K562 (cell line): ENCODE results near the gene SEC14L1. TPM values are rescaled to one million over a fixed set of nuclear protein-coding genes. Genes with fewer than 3 reads are reported as not detected.

Source experiments
- ASH1L ChIP-seq: fragments of 450-650 bp; IDR thresholded peaks from 2 replicates; pipeline ENCODE4 v1.6.1; 2018; ENCODE audit warnings: borderline replicate concordance, mild to moderate bottlenecking, low read depth; ENCODE audit not compliant: partially characterized antibody
- E2F1 ChIP-seq: sonication (generic); formaldehyde crosslinking; IDR thresholded peaks from 2 replicates; pipeline ENCODE4 v1.8.1; 2023; ENCODE audit warnings: mild to moderate bottlenecking, missing genetic modification reagents, moderate library complexity
- E4F1 ChIP-seq: fragments of 250-450 bp; sonication (Bioruptor Pico); IDR thresholded peaks from 2 replicates; pipeline ENCODE4 v1.5.0; 2021; ENCODE audit warnings: mild to moderate bottlenecking, borderline replicate concordance
- FIP1L1 ChIP-seq: fragments of 200-400 bp; formaldehyde crosslinking; IDR thresholded peaks from 2 replicates; pipeline ENCODE4 v1.6.1; 2018; ENCODE audit warnings: mild to moderate bottlenecking, low read depth, low read length; ENCODE audit not compliant: poor library complexity, severe bottlenecking
- GTF2A2 ChIP-seq: IDR thresholded peaks from 2 replicates; pipeline ENCODE4 v1.6.1; 2016; ENCODE audit warnings: mild to moderate bottlenecking, missing genetic modification characterization, missing compliant biosample characterization
- GTF2F1 ChIP-seq: IDR thresholded peaks from 2 replicates; pipeline ENCODE4 v1.6.1; 2011; ENCODE audit warnings: low read depth, low read length, improper control_type of control experiment
- KAT7 ChIP-seq: sonication (generic); formaldehyde crosslinking; IDR thresholded peaks from 2 replicates; pipeline ENCODE4 v1.8.0; 2022; ENCODE audit warnings: missing genetic modification reagents, mild to moderate bottlenecking, borderline replicate concordance
- NFXL1 ChIP-seq: fragments of 450-650 bp; formaldehyde crosslinking; IDR thresholded peaks from 2 replicates; pipeline ENCODE4 v1.4.0; 2021; ENCODE audit warnings: mild to moderate bottlenecking
- PTBP1 ChIP-seq: fragments of 200-400 bp; formaldehyde crosslinking; IDR thresholded peaks from 2 replicates; pipeline ENCODE4 v1.6.1; 2017; ENCODE audit warnings: low read depth, low read length
- SRSF7 ChIP-seq: fragments of 200-400 bp; formaldehyde crosslinking; optimal IDR thresholded peaks from 2 replicates; pipeline ENCODE3; 2017; ENCODE audit warnings: mild to moderate bottlenecking, low read depth, low read length
- TRIM25 ChIP-seq: fragments of 450-650 bp; IDR thresholded peaks from 2 replicates; pipeline ENCODE4 v1.7.0; 2016; ENCODE audit warnings: borderline replicate concordance
- UBTF ChIP-seq, 2 experiments: IDR thresholded peaks; 2 replicates each; pipeline ENCODE4 v1.6.1; 2012; ENCODE audit warnings: improper control_type of control experiment in 2 of 2, low read depth in 2 of 2, low read length in 2 of 2, borderline replicate concordance in 1 of 2
- ZNF124 ChIP-seq: sonication (generic); formaldehyde crosslinking; IDR thresholded peaks from 2 replicates; pipeline ENCODE4 v1.8.1; 2022; ENCODE audit warnings: missing genetic modification reagents
- ZNF239 ChIP-seq: fragments of 250-450 bp; sonication (Bioruptor Pico); IDR thresholded peaks from 2 replicates; pipeline ENCODE4 v1.4.0; 2020; ENCODE audit warnings: mild to moderate bottlenecking
- ZNF707 ChIP-seq: fragments of 250-450 bp; sonication (Bioruptor Pico); conservative IDR thresholded peaks from 2 replicates; pipeline ENCODE4 v1.8.0; 2022; ENCODE audit warnings: inconsistent platforms, mild to moderate bottlenecking, moderate library complexity
- polyA plus RNA-seq, 8 experiments: library from polyadenylated mRNA; depleted of rRNA in 4 of 8; stranded (reverse) in 5 of 8; unstranded in 3 of 8; fragments of >200 nt; fragmentation: Nextera tagmentation in 2 of 8; fragmentation: Illumina TruSeq in 1 of 8; extraction: Ambion mirVana in 2 of 8; extraction: Trizol in 1 of 8; gene quantifications; 2 replicates each; pipeline versions ENCODE4 v1.2.1 to v1.2.3, GENCODE V29; 2011 to 2014; ENCODE audit warnings: inconsistent platforms in 1 of 8, missing spikeins in 1 of 8
- total RNA-seq, 7 experiments: library from RNA; depleted of rRNA in 6 of 7; stranded (reverse); fragments of >200 nt in 6 of 7; fragmentation: Illumina TruSeq in 2 of 7; extraction: Trizol in 2 of 7; gene quantifications; 2 replicates each; pipeline versions ENCODE4 v1.2.1 to v1.2.3, GENCODE V29; 2011 to 2021; ENCODE audit warnings: low replicate concordance in 1 of 7

SEC14L1 gene
- total and polyA plus RNA-seq, 9 of the 15 experiments (the other 6 are each of a cell fraction or from before 2014, with no cell fraction given) = 3.1 to 39.7 (median 15.2) TPM

GRCh38 chr17:77233635-77234334, 93.0 kb downstream of the SEC14L1 start (continued):
- TF ChIP-seq SRSF7 (no peak), TRIM25 (no peak), UBTF (IDR thresholded peaks at IDR 0.05; ENCODE audit: borderline replicate concordance in 1 of 2, low read depth in 2 of 2, low read length in 2 of 2) (no peak), E2F1 (CRISPR knock-in tag) (no peak), ASH1L (no peak), GTF2F1 (no peak), ZNF124 (no peak), E4F1 (CRISPR knock-in tag) (no peak), FIP1L1 (no peak), NFXL1 (CRISPR knock-in tag) (no peak), ZNF707 (no peak), KAT7 (CRISPR knock-in tag) (no peak), GTF2A2 (tag) (no peak), PTBP1 (no peak), ZNF239 (CRISPR knock-in tag) (no peak)
